HG03139 (cell line): Measurements from ENCODE around the gene HMCN2.

Experiments used
- ATAC-seq: cut with Tn5 transposase; IDR thresholded peaks from one replicate; pipeline ENCODE4 v1.9.1; 2021; ENCODE audit not compliant: unreplicated experiment

Gene HMCN2

DNA sequence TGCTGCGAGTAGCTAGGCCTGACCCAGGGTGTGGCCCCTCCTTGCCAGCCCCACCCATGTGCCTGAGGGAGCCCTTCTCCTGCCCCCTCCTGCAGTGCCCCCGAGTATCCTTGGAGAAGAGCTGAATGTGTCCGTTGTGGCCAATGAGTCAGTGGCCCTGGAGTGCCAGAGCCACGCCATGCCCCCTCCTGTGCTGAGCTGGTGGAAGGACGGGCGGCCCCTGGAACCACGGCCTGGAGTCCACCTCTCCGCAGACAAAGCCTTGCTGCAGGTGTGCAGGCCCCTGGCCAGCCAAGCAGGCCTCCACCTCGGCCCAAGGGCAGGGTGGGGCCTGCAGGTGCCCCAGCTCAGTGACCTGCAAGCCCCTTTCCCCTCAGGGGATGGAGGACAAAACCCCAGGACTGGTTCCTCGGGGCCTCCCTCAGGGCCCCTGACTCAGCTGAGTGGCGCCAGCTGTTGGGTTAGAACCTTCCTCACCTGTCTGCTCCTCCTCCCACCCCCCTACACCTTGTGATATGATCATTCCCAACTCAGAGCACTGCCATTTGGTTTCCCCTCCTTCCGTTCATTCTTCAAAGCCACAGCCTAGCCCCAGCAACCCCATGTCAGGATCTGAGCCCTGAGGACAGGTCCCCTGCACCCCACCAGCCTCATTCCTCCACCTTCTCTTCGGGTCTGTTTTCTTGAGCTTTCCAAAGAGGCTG, 99.2 kb downstream of the HMCN2 start:
- no peak for ATAC-seq

DNA sequence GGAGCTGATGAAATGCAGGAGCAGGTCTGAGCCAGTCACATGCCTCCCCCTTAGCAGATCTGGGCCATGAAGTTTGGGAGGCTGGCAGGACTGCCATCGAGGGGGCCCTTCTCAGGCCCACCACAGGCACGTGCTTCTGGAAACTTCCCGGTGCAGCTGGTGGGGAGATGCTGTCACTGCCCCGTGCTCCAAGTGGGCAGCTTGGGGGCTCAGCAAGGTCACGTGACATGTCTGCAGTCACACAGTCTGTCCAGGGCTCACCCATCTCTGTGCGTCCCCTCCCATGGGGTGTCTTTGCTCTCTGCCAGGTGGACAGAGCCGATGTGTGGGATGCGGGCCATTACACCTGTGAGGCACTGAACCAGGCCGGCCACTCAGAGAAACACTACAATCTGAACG, 99.8 kb downstream of the HMCN2 start:
- no peak for ATAC-seq

DNA sequence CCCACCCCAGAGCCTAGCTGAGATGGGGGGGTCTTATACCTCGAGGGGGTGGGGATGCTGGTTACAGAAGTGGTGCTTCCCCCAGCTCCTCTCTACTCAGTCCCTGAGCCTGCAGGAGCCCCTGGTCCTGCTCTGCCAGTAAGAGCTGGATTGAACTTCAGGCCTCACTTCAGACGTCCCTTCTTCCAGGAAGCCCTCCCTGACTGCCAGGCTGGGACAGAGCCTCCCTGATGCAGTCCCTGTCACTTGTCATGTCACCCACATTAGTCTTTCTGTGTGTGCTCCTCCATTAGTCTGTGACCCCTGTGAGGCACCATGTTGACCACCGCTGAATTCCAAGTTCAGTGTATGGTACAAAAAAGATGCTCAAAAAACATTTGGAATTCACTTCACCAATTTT, 100.5 kb downstream of the HMCN2 start:
- ATAC-seq: no peak

DNA sequence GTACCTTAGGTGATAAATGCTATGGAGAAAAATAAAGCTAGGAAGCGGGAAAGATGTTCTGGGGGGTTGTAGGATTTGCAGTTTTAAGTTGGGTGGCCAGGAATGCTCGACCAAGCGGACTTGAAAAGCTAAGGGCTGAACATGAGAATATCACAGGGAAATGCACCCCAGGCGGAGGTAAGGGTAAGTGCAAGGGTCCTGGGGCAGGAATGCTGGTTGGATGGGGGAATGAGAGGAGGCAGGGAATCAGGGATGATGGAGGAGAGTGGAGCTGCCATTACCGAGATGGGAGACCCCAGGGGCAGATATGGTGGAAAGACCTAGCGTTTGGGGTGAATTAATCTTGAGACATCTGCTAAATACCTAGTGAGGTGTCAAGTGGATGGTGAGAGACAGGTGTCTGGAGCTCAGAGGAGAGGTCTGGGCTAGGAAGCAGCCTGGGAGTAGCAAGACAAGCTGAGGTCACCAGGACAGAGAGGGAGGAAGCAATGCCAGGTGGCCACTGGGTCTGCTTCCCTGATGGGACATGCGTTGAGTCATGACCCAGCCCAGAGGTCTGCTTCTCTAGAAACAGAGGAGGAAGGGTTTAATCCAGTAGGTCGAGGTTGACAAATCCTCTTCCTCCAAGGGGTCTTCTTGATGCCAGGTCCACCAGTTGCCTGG, 101.5 kb downstream of the HMCN2 start:
- ATAC-seq: no peak

DNA sequence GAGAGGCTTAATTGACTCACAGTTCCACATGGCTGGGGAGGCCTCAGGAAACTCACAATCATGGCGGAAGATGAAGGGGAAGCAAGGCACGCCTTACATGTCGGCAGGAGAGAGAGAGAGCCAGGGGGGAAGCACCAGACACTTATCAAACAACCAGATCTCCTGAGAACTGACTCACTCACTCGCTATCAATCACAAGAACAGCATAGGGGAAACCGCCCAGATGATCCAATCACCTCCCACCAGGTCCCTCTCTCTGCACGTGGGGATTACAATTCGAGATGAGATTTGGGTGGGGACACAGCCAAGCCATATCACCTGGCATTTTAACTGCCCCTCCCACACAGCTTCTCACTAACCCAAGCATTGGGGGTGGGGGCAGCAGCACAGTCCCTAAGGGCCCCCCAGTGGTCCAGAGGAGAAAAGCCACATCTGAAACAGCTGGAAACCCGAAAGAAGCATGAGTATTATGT, 103.1 kb downstream of the HMCN2 start:
- no peak for ATAC-seq

DNA sequence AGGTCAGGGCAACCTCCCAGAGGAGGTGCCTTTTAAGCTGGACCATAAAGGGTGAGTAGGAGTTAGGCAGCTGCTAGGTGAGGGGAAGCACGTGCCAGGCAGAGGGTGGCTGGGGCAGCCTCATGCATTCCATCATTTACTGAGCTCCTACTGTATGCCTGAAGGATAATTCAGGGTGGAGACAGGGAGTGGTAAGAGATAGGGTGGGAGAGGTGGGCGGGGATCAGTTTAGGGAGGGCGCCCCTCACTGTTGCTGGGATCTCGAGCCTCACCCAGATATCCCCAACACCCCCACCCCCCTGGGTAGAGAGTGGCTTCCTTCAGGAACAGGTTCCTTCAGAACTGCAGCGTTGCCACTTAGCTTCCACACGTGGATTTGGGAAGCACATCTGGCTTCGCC, 104.7 kb downstream of the HMCN2 start:
- no peak for ATAC-seq

DNA sequence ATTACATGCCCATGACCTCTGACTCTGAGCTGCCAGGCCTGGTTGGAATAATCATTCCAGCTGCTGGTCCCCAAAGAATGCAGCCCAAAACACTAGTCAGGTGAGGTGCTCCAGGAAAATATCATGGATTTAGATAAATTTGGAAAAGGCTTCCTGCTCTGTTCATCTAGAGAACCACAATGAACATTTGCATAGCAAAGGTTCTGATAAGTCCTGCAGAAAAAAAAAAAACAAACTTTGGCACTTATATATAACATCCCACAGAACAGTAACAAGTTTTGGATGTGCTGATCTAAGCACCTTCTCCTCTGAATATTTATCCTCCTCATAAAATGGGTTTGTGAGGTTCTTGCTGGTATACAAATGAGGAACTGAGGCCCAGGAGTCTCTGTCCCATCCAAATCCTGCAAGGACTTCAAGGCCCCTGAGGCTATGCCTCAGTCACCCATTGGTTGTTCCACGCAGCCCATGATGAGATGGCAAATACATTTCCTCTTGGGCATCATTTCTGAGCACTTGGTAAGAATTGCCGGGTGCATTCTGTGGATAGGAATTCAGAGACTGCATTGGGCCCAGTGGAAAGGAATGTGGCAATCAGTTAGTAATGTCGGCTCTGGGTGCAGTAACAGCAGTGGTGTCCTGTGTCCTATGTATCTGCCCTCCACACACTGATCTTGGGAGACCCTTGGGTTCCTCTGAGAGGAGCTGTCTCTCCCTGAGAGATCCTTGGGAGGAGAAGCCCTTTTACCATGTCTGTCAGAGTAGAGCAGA, 105.8 kb downstream of the HMCN2 start:
- ATAC-seq: no peak

DNA sequence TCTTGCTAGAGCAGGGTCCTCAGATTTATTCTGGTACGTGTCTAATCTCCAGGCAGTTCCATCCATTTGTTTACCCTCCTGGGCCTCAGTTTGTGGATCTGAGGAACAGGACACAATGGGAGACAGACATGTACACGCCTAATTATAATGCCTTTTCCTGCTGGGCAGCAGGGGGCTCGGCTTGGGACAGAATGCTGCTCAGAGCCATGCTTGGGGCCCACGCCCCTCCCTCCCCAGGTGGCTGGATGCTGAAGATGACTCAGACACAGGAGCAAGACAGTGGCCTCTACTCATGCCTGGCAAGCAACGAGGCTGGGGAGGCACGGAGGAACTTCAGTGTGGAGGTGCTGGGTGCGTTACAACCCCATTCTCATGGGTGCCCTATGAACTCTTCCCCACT, 106.5 kb downstream of the HMCN2 start:
- ATAC-seq: no peak

DNA sequence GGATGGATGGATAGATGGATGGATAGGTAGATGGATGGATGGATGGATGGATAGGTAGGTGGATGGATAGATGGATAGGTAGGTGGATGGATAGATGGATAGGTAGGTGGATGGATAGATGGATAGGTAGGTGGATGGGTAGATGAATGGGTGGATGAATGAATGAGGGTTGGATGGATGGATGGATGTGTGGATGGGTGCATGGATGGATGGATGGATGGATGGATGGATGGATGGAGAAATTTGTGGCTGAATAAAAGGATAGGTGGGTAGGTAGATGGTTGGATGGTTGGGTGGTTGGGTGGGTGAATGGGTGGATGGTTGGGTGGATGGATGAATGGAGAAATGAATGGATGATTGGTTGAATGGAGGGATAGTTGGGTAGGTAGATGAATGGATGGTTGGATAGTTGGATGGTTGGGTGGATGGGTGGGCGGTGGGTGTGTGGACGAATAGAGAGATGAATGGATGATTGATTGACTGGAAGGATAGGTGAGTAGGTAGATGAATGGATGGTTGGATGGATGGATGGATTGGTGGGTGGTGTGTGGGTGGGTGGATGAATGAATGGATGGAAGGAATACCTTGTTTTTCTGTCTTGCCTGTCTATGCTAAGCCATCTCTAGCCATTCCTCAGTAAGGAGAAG, 108.2 kb downstream of the HMCN2 start:
- ATAC-seq: no peak

DNA sequence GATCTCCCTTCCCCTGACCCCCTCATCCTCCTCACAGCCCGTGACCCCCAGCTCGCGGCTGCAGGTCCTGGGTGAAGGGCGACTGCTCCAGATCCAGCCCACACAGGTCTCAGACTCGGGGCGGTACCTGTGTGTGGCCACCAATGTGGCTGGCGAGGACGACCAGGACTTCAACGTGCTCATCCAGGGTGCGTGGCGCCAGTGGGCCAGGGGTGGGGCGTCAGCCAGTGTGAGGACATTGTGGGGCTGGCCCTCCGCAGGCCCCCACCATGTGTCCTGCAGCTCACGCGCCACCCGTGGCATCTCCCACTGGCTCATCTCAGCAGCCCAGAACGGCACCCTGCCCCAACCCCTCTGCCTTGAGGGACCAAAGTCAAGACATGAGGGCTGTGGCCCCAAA, 112.1 kb downstream of the HMCN2 start:
- ATAC-seq: no peak

DNA sequence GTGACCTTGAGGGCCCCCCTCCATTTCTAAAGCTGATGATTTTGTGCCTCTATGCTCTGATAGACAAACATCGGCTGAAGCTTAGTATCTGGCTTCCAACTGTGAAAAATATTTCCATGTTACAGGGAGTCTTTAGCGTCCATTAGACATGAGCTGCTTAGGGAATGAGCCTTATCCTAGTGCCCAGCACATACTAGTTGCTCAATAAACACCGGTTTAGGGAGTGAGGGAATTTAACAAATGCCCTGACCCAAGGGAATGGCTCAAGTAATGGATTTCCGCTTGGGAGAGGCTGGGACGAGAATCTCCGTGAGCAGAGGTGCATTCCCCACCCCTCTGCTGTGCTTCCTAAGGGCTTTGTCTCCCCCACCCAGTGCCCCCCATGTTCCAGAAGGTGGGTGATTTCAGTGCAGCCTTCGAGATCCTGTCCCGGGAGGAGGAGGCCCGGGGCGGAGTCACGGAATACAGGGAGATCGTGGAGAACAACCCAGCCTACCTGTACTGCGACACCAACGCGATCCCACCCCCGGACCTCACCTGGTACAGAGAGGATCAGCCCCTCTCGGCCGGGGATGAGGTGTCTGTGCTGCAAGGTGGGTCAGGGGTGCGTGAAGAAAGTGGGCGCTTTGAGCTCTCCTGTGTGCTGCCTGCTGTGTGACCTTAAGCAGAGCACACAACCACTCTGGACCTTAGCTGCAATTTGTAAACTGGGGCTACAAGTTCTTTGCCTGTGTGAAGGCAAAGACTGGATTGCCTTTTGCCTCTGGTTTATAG, 113.5 kb downstream of the HMCN2 start:
- no peak for ATAC-seq

DNA sequence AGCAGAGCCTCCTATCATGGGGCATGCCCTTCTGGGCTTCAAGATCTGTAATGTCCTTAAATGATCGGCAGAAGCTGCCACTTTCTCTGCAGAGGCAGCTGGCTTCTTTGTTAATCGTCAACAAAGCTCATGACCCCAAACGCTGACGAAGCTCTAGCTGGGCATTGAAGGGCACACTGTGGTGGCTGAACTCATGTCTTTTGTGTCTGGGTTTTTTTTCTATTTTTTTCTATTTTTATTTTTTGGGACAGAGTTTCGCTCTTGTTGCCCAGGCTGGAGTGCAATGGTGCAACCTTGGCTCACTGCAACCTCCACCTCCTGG, 114.0 kb downstream of the HMCN2 start:
- no peak for ATAC-seq

DNA sequence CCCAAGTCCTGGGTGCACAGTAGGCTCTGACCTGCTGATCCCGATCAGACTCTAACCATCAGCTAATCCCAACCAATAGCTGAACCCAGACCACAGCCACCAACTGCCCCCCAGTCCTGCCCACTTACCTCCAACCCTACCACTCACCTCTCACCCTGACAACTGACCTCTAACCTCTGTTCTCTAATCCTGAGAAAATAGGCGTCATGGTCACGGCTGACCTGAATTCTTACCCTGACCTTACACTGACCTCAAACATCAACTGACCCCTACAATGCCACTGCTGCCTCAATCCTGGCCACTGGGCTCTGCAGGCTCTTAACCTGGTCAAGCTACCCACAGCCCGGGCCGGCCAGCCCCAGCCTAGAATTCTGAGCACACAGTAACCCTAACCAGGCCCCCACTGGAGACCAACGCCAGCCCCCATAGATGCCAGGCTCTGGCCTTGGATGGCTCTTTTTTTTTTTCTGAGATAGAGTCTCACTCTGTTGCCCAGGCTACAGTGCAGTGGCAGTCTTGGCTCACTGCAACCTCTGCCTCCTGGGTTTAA, 115.4 kb downstream of the HMCN2 start:
- ATAC-seq: no peak

DNA sequence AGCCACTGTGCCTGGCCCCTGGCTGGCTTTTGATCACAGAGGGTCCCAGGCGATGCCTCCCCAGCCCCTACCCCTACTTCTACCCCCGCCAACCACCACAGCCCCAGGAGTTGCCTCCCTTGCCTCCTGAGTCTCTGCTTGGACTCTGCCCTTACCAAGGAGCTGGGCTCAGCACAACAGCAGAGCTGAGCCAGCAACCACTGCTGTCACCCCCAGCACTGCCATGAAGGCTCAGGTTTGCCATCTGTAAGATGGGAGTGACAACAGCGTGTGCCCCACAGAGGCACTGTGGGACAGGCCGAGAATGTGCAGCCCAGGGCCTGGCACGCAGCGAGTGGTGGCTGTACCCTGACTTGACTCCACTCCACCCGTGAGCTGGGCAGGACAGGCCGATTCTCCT, 116.1 kb downstream of the HMCN2 start:
- no peak for ATAC-seq

DNA sequence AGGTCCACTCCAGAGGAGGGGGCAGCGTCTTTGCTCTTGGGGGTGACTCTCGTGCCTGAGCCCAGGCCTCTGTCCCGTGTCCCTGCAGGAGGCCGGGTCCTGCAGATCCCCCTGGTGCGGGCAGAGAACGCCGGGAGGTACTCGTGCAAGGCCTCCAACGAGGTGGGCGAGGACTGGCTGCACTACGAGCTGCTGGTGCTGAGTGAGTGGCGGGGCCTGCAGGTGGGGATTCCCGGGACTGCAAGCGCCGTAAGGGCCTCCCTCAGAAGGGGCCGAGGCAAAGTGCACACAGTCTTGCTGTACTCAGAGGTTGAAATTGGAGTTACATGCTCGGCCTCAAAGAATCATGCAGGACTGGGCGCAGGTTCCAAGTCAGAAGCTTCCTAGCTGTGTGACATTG, 116.5 kb downstream of the HMCN2 start:
- no peak for ATAC-seq

DNA sequence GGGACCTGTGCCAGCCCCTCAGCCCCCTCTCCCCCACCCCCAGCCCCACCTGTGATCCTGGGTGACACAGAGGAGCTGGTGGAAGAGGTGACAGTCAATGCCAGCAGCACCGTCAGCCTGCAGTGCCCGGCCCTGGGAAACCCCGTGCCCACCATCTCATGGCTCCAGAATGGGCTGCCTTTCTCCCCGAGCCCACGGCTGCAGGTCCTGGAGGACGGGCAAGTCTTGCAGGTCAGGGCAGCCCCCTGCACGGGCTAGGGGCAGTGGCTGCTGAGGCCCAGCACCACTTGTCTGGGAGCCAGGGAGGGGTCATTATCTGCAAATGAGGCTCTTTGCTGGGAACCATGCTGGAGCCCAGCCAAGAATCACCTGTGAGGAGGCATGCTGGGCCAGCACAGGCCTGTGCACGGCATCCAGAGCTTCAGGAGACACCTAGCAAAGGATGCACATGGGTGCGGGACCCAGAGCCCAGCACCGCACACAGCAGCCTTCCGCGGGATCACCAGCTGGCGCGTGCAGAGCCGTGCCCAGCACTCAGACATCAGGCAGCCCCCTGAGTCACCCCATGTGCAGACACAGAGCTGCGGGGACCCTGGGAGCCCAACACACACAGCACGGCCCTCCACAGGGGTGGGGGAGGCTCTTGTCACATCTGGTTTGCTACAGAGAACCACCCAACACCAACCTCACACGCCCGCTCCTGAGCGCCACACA, 117.2 kb downstream of the HMCN2 start:
- no peak for ATAC-seq

DNA sequence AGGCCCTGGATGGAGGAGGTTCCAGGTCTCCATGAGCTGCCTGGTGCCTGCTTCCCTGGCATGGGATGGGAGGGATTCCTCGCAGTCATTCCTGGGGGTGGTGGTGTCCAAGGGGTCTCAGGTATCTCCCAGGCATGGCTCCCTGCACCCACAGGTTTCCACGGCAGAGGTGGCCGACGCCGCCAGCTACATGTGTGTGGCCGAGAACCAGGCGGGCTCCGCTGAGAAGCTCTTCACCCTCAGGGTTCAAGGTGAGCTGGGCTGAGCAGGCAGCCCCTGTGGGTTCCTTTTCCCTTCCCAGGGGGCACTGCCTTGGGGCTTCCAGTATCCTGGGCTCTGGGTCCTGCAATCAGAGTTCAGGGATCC, 117.8 kb downstream of the HMCN2 start:
- ATAC-seq: no peak

DNA sequence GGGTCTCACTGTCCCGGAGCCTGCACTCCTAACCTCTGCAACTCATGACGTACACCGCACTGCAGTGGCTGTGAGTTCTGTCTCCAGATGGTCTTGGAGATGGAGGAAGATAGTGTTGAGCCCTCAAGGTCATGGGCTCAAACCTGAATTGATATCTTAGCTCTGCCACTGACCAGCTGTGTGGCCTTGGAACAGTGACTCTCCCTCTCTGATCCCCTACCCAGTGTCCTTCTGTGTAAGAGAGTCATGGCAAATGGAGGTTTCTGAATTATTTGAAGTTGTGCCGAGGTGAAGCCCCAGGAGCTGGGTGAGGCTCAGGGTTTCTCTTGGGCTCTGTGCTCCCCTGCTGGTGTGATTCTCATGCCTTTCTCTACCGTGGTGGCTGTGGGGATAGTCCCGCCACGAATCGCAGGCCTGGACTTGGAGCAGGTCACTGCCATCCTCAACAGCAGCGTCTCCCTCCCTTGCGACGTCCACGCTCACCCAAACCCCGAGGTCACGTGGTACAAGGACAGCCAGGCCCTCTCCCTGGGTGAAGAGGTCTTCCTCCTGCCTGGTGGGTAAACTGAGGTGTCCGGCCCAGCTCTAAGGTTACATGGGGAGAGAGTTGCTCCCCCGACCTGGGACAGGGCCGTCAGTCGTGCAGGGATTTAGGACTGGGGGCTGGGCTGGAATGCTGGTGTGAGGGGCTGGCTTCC, 118.6 kb downstream of the HMCN2 start:
- ATAC-seq: no peak

DNA sequence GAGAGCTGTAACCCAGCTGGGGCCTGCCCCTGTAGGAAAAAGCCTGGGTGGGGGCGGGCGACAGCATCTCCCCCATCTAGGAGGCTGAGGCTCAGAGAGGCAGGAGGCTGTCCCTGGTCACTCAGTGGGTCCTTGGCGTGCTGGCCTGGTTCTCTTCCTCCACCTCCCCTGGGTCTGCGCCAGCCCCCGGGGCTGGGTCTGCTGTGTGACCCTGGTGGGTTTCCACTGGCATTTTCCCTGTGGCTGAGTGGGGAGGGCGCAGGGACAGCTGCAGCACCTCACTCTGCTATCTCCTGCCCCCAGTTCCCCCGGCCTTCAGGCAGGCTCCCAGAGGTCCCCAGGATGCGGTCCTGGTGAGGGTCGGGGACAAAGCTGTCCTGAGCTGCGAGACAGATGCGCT, 119.7 kb downstream of the HMCN2 start:
- ATAC-seq: no peak

DNA sequence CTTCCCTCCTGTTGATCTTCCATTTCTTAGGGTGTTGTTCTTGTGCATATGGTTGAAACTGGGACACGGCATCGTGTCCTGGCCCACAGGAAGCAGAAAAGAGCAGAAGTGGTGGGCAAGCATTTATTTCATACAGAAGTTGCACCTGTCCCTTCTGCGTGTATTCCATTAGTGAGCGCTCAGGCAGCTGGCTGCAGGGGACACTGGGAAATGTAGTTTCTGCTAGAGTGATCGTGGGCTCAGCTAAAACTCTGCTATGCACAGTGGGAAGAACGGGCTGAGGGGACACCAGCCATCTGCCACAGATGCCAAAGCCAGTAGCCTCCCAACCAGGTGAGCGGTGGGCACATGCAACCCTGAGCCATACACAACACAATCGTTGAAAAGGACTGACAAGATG, 121.8 kb downstream of the HMCN2 start:
- ATAC-seq: no peak
